Ishikawa (cell line): ENCODE data around the gene TNS3.

Experiments
- EP300 ChIP-seq: IDR thresholded peaks from 2 replicates; pipeline ENCODE4 v1.6.1; 2012; ENCODE audit warnings: borderline replicate concordance
- TEAD4 ChIP-seq: IDR thresholded peaks from 2 replicates; pipeline ENCODE4 v1.6.1; 2012
- YY1 ChIP-seq: IDR thresholded peaks from 2 replicates; pipeline ENCODE4 v1.6.1; 2012; ENCODE audit warnings: low read depth
- ZBTB7A ChIP-seq: IDR thresholded peaks from 2 replicates; pipeline ENCODE4 v1.6.1; 2012; ENCODE audit warnings: low read depth

DNA sequence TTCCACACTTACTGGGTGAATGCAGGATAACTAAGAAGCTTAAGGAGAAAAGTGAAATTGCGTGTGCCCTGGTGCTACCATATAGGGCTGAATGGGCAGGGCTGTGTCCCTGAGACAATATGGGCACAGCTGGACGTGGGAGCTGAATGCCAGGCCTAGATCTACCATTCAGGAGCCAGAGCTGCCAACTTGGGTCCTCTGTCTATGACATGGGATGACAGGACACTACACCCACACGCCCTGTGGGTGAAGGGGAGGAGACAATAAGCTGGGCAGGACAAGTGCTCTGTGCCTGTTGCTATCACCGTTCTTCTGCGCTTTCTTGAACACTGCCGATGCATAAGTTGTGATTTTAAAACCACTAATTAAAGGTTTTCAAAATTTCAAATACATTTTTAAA lies 293.9 kb downstream of the TNS3 start:
- TF ChIP-seq EP300, result no peak
- no peak for TF ChIP-seq ZBTB7A
- no peak for TF ChIP-seq YY1
- TF ChIP-seq TEAD4, result no peak
